HepG2 (cell line): ENCODE measurements around the gene NUDCD3. TPM values are rescaled to one million over a fixed set of nuclear protein-coding genes. Genes with fewer than 3 reads are reported as not detected.

Source experiments
- ATAC-seq: fragments of 200-7000 bp; cut with Tn5 transposase; 3 replicates; pipeline ENCODE4 v1.9.1; 2020; ENCODE audit warnings: mild to moderate bottlenecking, moderate library complexity
- BruUV-seq: library from RNA; stranded (reverse); fragments of 400-500 nt; replicated peaks from 2 replicates; lab custom pipeline; 2021; lab: Mats Ljungman, UMichigan
- CTCF ChIA-PET: fragments of 300-600 bp; formaldehyde crosslinking; extraction: SDS; loops from one replicate; lab custom pipeline; 2021; ENCODE audit warnings: low total read pairs, inconsistent platforms, low intra/inter-chr PET ratio; lab: Yijun Ruan, JAX
- POLR2A ChIA-PET: fragments of 350-600 bp; sonication (Branson Sonifier 250); formaldehyde crosslinking; loops from one replicate; lab custom pipeline; 2020; ENCODE audit warnings: antibody characterized with exemption, inconsistent platforms; lab: Yijun Ruan, JAX
- DNase-seq: peaks from one replicate; pipeline ENCODE4 v3.0.0-alpha.2; 2015; ENCODE audit warnings: low spot score
- FAIRE-seq: peaks from 3 replicates; lab custom pipeline; 2011; peaks lifted over from hg19 to GRCh38; lab: Jason Lieb, UNC
- H2AFZ ChIP-seq: one replicate; pipeline ENCODE4 v1.6.1; 2011; ENCODE audit warnings: low read length, inconsistent platforms
- H3K27ac ChIP-seq: fragments of 300-600 bp; 3 replicates; pipeline ENCODE4 v1.8.0; 2011; ENCODE audit warnings: mixed run types, mild to moderate bottlenecking, mixed read lengths, low read length, inconsistent platforms; ENCODE audit not compliant: insufficient read depth; ENCODE audit errors: extremely low read length
- H3K27me3 ChIP-seq, 2 experiments: fragments of 200-600 bp in 1 of 2; 2 replicates in 1 of 2; 3 replicates in 1 of 2; pipeline versions ENCODE4 v1.6.0 to v1.8.0; 2011; ENCODE audit warnings: low read length in 2 of 2, mild to moderate bottlenecking in 2 of 2, moderate library complexity in 2 of 2, inconsistent platforms in 1 of 2; ENCODE audit not compliant: insufficient read depth in 2 of 2, control insufficient read depth in 1 of 2
- H3K36me3 ChIP-seq, 2 experiments: fragments of 200-600 bp in 1 of 2; replicated peaks in 1 of 2; 2 replicates in 1 of 2; 3 replicates in 1 of 2; pipeline versions ENCODE4 v1.5.1 to v1.8.0; 2011; ENCODE audit warnings: low read length in 2 of 2, inconsistent platforms in 1 of 2; ENCODE audit not compliant: insufficient read depth in 2 of 2, control insufficient read depth in 1 of 2
- H3K4me1 ChIP-seq: 2 replicates; pipeline ENCODE4 v1.5.1; 2012; ENCODE audit warnings: low read length, inconsistent platforms; ENCODE audit not compliant: insufficient read depth
- H3K4me2 ChIP-seq: 2 replicates; pipeline ENCODE4 v1.6.0; 2011; ENCODE audit warnings: low read depth, low read length, inconsistent platforms
- H3K4me3 ChIP-seq, 3 experiments: fragments of 200-600 bp in 1 of 3; sonication (generic), shearing (Covaris generic) in 1 of 3; replicated peaks in 1 of 3; 2 replicates each; pipeline ENCODE4 v1.5.1; 2011 to 2016; ENCODE audit warnings: low read length in 3 of 3, inconsistent platforms in 2 of 3, low read depth in 2 of 3, mild to moderate bottlenecking in 2 of 3, control low read depth in 1 of 3, mixed read lengths in 1 of 3; ENCODE audit not compliant: insufficient read depth in 1 of 3
- H3K79me2 ChIP-seq: one replicate; pipeline ENCODE4 v1.6.1; 2011; ENCODE audit warnings: low read length, inconsistent platforms; ENCODE audit not compliant: insufficient read depth
- H3K9ac ChIP-seq: 2 replicates; pipeline ENCODE4 v1.6.0; 2011; ENCODE audit warnings: mild to moderate bottlenecking, low read depth, low read length, inconsistent platforms; ENCODE audit not compliant: insufficient read depth
- H3K9me3 ChIP-seq: 2 replicates; pipeline ENCODE4 v1.5.1; 2012; ENCODE audit warnings: mild to moderate bottlenecking, low read length
- H4K20me1 ChIP-seq: 2 replicates; pipeline ENCODE4 v1.6.0; 2011; ENCODE audit warnings: inconsistent platforms, mild to moderate bottlenecking, low read length, moderate library complexity; ENCODE audit not compliant: insufficient read depth
- DMAP1 ChIP-seq: IDR thresholded peaks from 2 replicates; pipeline ENCODE4 v1.6.1; 2016
- DMTF1 ChIP-seq: sonication (generic); formaldehyde crosslinking; IDR thresholded peaks from 2 replicates; pipeline ENCODE4 v1.4.0; 2020; ENCODE audit warnings: mild to moderate bottlenecking, missing genetic modification reagents
- EEA1 ChIP-seq: sonication (generic); formaldehyde crosslinking; IDR thresholded peaks from 2 replicates; pipeline ENCODE4 v1.5.1; 2020; ENCODE audit warnings: mild to moderate bottlenecking, missing genetic modification reagents, borderline replicate concordance
- GTF3A ChIP-seq: sonication (generic); formaldehyde crosslinking; conservative IDR thresholded peaks from 2 replicates; pipeline ENCODE4 v1.4.0; 2020; ENCODE audit warnings: mild to moderate bottlenecking, missing genetic modification reagents
- JUN ChIP-seq: sonication (generic); formaldehyde crosslinking; IDR thresholded peaks from 2 replicates; pipeline ENCODE4 v1.4.0; 2020; ENCODE audit warnings: mild to moderate bottlenecking, missing genetic modification reagents
- LCORL ChIP-seq, 2 experiments: fragments of 450-650 bp in 1 of 2; sonication (generic) in 1 of 2; formaldehyde crosslinking in 1 of 2; IDR thresholded peaks; 2 replicates each; pipeline versions ENCODE4 v1.5.0 to v1.6.1; 2017 to 2020; ENCODE audit warnings: antibody characterized with exemption in 1 of 2, missing genetic modification reagents in 1 of 2
- MEIS1 ChIP-seq: sonication (generic); formaldehyde crosslinking; IDR thresholded peaks from 2 replicates; pipeline ENCODE4 v1.9.0; 2021; ENCODE audit warnings: mild to moderate bottlenecking, missing genetic modification reagents, moderate library complexity, borderline replicate concordance
- NRL ChIP-seq: sonication (generic); formaldehyde crosslinking; IDR thresholded peaks from 2 replicates; pipeline ENCODE4 v1.5.0; 2020; ENCODE audit warnings: missing genetic modification reagents, mild to moderate bottlenecking, moderate library complexity, borderline replicate concordance
- ZFP36L1 ChIP-seq: sonication (generic); formaldehyde crosslinking; IDR thresholded peaks from 2 replicates; pipeline ENCODE4 v1.8.0; 2022; ENCODE audit warnings: mild to moderate bottlenecking, missing genetic modification reagents, moderate library complexity
- ZMAT5 ChIP-seq: sonication (generic); formaldehyde crosslinking; IDR thresholded peaks from 2 replicates; pipeline ENCODE4 v1.5.0; 2020; ENCODE audit warnings: mild to moderate bottlenecking, low read depth, missing genetic modification reagents, borderline replicate concordance
- ZNF609 ChIP-seq: sonication (generic); formaldehyde crosslinking; IDR thresholded peaks from 2 replicates; pipeline ENCODE4 v1.4.0; 2020; ENCODE audit warnings: mild to moderate bottlenecking, missing genetic modification reagents, borderline replicate concordance
- ZNF777 ChIP-seq: sonication (generic); formaldehyde crosslinking; IDR thresholded peaks from 2 replicates; pipeline ENCODE4 v1.4.0; 2020; ENCODE audit warnings: missing genetic modification reagents
- WGBS: methylation state at CpG from one replicate; pipeline ENCODE4 v1.1.6; 2017; ENCODE audit warnings: low lambda C conversion rate; 5-methylcytosine and 5-hydroxymethylcytosine counted together
- in situ Hi-C: cut with HindIII; loops from 2 replicates; pipeline ENCODE4 v1.10.0; 2017; ENCODE audit warnings: low pct_unique_long_range_greater_than_20kb; ENCODE audit not compliant: extremely low pct_ligation_motif_present
- intact Hi-C: fragments of 100-400 bp; cut with micrococcal nuclease; formaldehyde crosslinking; loops from one replicate; pipeline ENCODE4 v1.10.0; 2022; ENCODE audit not compliant: unreplicated experiment
- polyA plus RNA-seq, 8 experiments: library from polyadenylated mRNA; depleted of rRNA in 3 of 8; stranded (reverse) in 7 of 8; unstranded in 1 of 8; fragments of >200 nt; fragmentation: Illumina TruSeq in 4 of 8; extraction: Trizol in 4 of 8; gene quantifications; 2 replicates each; pipeline versions ENCODE4 v1.2.1 to v1.2.3, GENCODE V29; 2011 to 2016; ENCODE audit warnings: low read depth in 4 of 8, missing spikeins in 1 of 8, mixed read lengths in 1 of 8; ENCODE audit not compliant: insufficient read depth in 1 of 8
- total RNA-seq, 5 experiments: library from RNA; depleted of rRNA; stranded (reverse); fragments of >200 nt; fragmentation: Illumina TruSeq; extraction: Trizol; gene quantifications; 2 replicates each; pipeline ENCODE4 v1.2.3, GENCODE V29; 2016; ENCODE audit warnings: low read depth in 1 of 5
- TF ChIP-seq, protein P1 (sequence below): sonication (generic); formaldehyde crosslinking; IDR thresholded peaks from 2 replicates; pipeline ENCODE4 v1.9.0; 2022; ENCODE audit warnings: low read depth, missing genetic modification reagents

NUDCD3 gene
- total and polyA plus RNA-seq, 2 of the 13 experiments (the other 11 are each of a cell fraction or from before 2014, with no cell fraction given) = 20.8 to 49.9 TPM

DNA sequence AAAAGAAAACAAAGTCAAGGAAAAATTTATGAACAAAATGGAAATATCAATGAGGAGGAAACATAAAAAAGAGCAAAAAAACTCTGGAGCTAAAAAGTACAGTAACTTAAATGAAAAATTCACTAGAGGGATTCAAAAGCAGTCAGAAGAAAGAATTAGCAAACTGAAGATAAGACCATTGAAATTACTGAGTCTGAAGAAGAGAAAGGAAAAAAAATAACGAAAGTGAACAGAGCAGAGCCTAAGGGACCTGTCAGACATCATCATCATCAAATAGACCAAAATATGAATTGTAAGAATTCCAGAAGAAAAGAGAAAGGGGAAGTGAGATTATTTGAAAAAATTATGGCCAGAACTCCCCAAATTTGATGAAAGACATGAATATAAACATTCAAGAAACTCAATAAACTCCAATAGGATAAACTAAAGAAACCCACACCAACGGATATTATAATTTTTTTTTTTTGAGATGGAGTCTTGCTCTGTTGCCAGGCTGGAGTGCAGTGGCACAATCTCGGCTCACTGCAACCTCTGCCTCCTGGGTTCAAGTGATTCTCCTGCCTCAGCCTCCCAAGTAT is 34.4 kb upstream of the NUDCD3 start (continued):
- no peak for TF ChIP-seq ZMAT5 (CRISPR knock-in tag)
- TF ChIP-seq NRL (CRISPR knock-in tag) = no peak
- no peak for TF ChIP-seq EEA1
- TF ChIP-seq, protein P1, sequence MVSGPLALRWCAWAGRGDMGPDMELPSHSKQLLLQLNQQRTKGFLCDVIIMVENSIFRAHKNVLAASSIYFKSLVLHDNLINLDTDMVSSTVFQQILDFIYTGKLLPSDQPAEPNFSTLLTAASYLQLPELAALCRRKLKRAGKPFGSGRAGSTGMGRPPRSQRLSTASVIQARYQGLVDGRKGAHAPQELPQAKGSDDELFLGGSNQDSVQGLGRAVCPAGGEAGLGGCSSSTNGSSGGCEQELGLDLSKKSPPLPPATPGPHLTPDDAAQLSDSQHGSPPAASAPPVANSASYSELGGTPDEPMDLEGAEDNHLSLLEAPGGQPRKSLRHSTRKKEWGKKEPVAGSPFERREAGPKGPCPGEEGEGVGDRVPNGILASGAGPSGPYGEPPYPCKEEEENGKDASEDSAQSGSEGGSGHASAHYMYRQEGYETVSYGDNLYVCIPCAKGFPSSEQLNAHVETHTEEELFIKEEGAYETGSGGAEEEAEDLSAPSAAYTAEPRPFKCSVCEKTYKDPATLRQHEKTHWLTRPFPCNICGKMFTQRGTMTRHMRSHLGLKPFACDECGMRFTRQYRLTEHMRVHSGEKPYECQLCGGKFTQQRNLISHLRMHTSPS (CRISPR knock-in tag) = no peak
- no peak for TF ChIP-seq ZFP36L1 (CRISPR knock-in tag)
- TF ChIP-seq LCORL (IDR thresholded peaks at IDR 0.05) = no peak
- TF ChIP-seq LCORL (CRISPR knock-in tag; IDR thresholded peaks at IDR 0.05) = no peak
- TF ChIP-seq DMTF1 = no peak

- ATAC-seq = no peak
- Histone ChIP-seq H3K4me2 (no peak overlapping the region), H3K36me3 (peaks cover 10 to 31% of the 10 kb centered on the region in 2 experiments), H3K27me3 (no peaks in the 10 kb centered on the region), H2AFZ (no peak overlapping the region), H4K20me1 (no peaks in the 10 kb centered on the region), H3K9ac (no peak overlapping the region), H3K27ac (no peak overlapping the region), H3K79me2 (no peaks in the 10 kb centered on the region), H3K4me1 (no peaks in the 10 kb centered on the region), H3K9me3 (no peaks in the 10 kb centered on the region), H3K4me3 (no peak overlapping the region)
- intact Hi-C loops = no loop called here
- ChIA-PET POLR2A (no interaction called here), CTCF (no interaction called here)
- TF ChIP-seq ZNF777 = no peak
- TF ChIP-seq ZNF609 (CRISPR knock-in tag) = no peak
- TF ChIP-seq GTF3A (CRISPR knock-in tag) = no peak
- no peak for TF ChIP-seq JUN (CRISPR knock-in tag)
- no peak for TF ChIP-seq DMAP1 (CRISPR knock-in tag)
- TF ChIP-seq MEIS1 (CRISPR knock-in tag) = no peak
- DNase-seq = no peak
- in situ Hi-C loops = no loop called here
- no TSS peak for BruUV-seq
- 91% methylated on average over 3 of the region's 3 CpGs for WGBS
- FAIRE-seq = no peak
Observed at GRCh38 chr7:44522315-44522714, 31.9 kb upstream of the NUDCD3 start.
